Aorta (tissue), 5 donors: ENCODE measurements around the gene SH3PXD2B. TPM values are rescaled to one million over a fixed set of nuclear protein-coding genes. Genes with fewer than 3 reads are reported as not detected.
A peak's percentile ranks its signal among the peaks of the same experiment; 100 is the strongest.
"Not testable (repeated sequence)": the region's sequence is repeated elsewhere in the genome, so short reads cannot be mapped to it uniquely, and the experiment has no call there.

Source experiments
- ATAC-seq: fragments of 200-7000 bp; cut with Tn5 transposase; one replicate; pipeline ENCODE4 v1.9.1; 2022; ENCODE audit warnings: moderate library complexity; ENCODE audit not compliant: low FRiP score
- DNase-seq, 2 donors: peaks; one replicate each; pipeline ENCODE4 v3.0.0-alpha.2; 2020
- H3K27ac ChIP-seq, 2 donors: one replicate each; pipeline ENCODE4 v1.5.1; 2013; ENCODE audit warnings: low read length in 2 of 2, mild to moderate bottlenecking in 2 of 2, moderate library complexity in 2 of 2, control low read depth in 1 of 2, inconsistent platforms in 1 of 2, low read depth in 1 of 2
- H3K27me3 ChIP-seq, 2 donors: one replicate each; pipeline ENCODE4 v1.6.1; 2013; ENCODE audit warnings: control low read depth in 1 of 2, low read length in 1 of 2, mild to moderate bottlenecking in 1 of 2, moderate library complexity in 1 of 2; ENCODE audit not compliant: insufficient read depth in 2 of 2, control insufficient read depth in 1 of 2
- H3K36me3 ChIP-seq, 2 donors: one replicate each; pipeline ENCODE4 v1.6.1; 2013; ENCODE audit warnings: control low read depth in 1 of 2, low read length in 1 of 2, mild to moderate bottlenecking in 1 of 2; ENCODE audit not compliant: insufficient read depth in 2 of 2, control insufficient read depth in 1 of 2
- H3K4me1 ChIP-seq, 2 donors: one replicate each; pipeline ENCODE4 v1.6.1; 2013; ENCODE audit warnings: low read length in 2 of 2, control low read depth in 1 of 2, mild to moderate bottlenecking in 1 of 2, moderate library complexity in 1 of 2; ENCODE audit not compliant: insufficient read depth in 2 of 2, control insufficient read depth in 1 of 2
- H3K4me3 ChIP-seq, 2 donors: one replicate each; pipeline ENCODE4 v1.5.1; 2013; ENCODE audit warnings: low read length in 2 of 2, control low read depth in 1 of 2, mild to moderate bottlenecking in 1 of 2
- H3K9me3 ChIP-seq: one replicate; pipeline ENCODE4 v1.6.1; 2013; ENCODE audit warnings: mild to moderate bottlenecking, low read length; ENCODE audit not compliant: control insufficient read depth
- WGBS, 2 donors: extraction: QIAGEN DNeasy Blood & Tissue Kit; methylation state at CpG; one replicate each; pipeline ENCODE4 v1.1.7; 2013; 5-methylcytosine and 5-hydroxymethylcytosine counted together
- intact Hi-C, 2 donors: fragments of 100-400 bp; cut with DNase I; formaldehyde crosslinking; loops; one replicate each; pipeline versions ENCODE4 v1.14.2 to v1.15.0; 2022
- polyA plus RNA-seq, 2 donors: library from polyadenylated mRNA; stranded (reverse); fragments of 200-250 nt; gene quantifications; one replicate each; pipeline ENCODE4 v1.2.3, GENCODE V29; 2013
- total RNA-seq, 2 donors: library from RNA; stranded (reverse); fragmentation: NEBNext Ultra II Directional; extraction: Animal tissue kit (Norgen Biotek cat#: 25700); gene quantifications; one replicate each; pipeline ENCODE4 v1.2.1, GENCODE V29; 2021
- donor health status: healthy with polysubstance abuse.
- donor health status: Bipolar disorder and iron deficiency.
- donor health status: DM: no; HTN: no; CAD: no.
- donor health status: DM: no; HTN: no; CAD: no.
- donor health status: DM: yes; HTN: yes; CAD: no.

Gene SH3PXD2B
- total and polyA plus RNA-seq, 4 donors: 4.5 to 69.1 (median 25.3) TPM

- intact Hi-C loops: loop anchor here in 1 of 2 donors (5.0 kb wide), 1 partner anchor 267 kb away; no protein-coding TSS in a partner anchor
- no peaks in the 10 kb centered on the region for H3K27me3 ChIP-seq
- DNase-seq (no peak), ATAC-seq (no peak)
- H3K4me3 ChIP-seq: no peak overlapping the region
- 97 to 99% methylated on average over 6 of the region's 6 CpGs for WGBS, 2 donors
- H3K36me3 ChIP-seq: peaks cover 0 to 2% of the 10 kb centered on the region in 2 donors
- no peaks in the 10 kb centered on the region for H3K4me1 ChIP-seq
- no peaks in the 10 kb centered on the region for H3K9me3 ChIP-seq
- H3K27ac ChIP-seq: no peak overlapping the region
Measured at GRCh38 chr5:172374783-172375182, 79.5 kb downstream of the SH3PXD2B start.

GRCh38 chr5:172373680-172374079 lies 80.6 kb downstream of the SH3PXD2B start:
- DNase-seq: no peak
- intact Hi-C loops: loop anchor here in 1 of 2 donors (5.0 kb wide), 1 partner anchor 266 kb away; no protein-coding TSS in a partner anchor
- Histone ChIP-seq H3K27me3 (no peaks in the 10 kb centered on the region), H3K4me3 (no peak overlapping the region), H3K9me3 (no peaks in the 10 kb centered on the region), H3K36me3 (peaks cover 0 to 2% of the 10 kb centered on the region in 2 donors), H3K27ac (no peak overlapping the region), H3K4me1 (no peaks in the 10 kb centered on the region)
- ATAC-seq: no peak
- WGBS, 2 donors: 97 to 99% methylated on average over 6 of the region's 6 CpGs

GRCh38 chr5:172371684-172372083 lies 82.6 kb downstream of the SH3PXD2B start:
- ATAC-seq (no peak), DNase-seq (no peak)
- Histone ChIP-seq H3K4me1 (no peaks in the 10 kb centered on the region), H3K27me3 (no peaks in the 10 kb centered on the region), H3K9me3 (no peaks in the 10 kb centered on the region), H3K36me3 (peaks cover 0 to 2% of the 10 kb centered on the region in 2 donors), H3K4me3 (no peak overlapping the region), H3K27ac (no peak overlapping the region)
- intact Hi-C loops: loop anchor here in 1 of 2 donors (5.0 kb wide), 1 partner anchor 264 kb away; no protein-coding TSS in a partner anchor
- WGBS, 2 donors: 89 to 93% methylated on average over 7 of the region's 7 CpGs

GRCh38 chr5:172370648-172371545 lies 83.4 kb downstream of the SH3PXD2B start:
- ATAC-seq: peak; percentile 38
- H3K4me1 ChIP-seq: no peaks in the 10 kb centered on the region
- H3K36me3 ChIP-seq: peaks cover 0 to 2% of the 10 kb centered on the region in 2 donors
- no peak for DNase-seq
- H3K9me3 ChIP-seq: no peaks in the 10 kb centered on the region
- 45 to 48% methylated on average over 4 of the region's 4 CpGs for WGBS, 2 donors
- no peak overlapping the region for H3K4me3 ChIP-seq
- intact Hi-C loops: loop anchor here in 1 of 2 donors (5.0 kb wide), 1 partner anchor 264 kb away; no protein-coding TSS in a partner anchor
- no peak overlapping the region for H3K27ac ChIP-seq
- no peaks in the 10 kb centered on the region for H3K27me3 ChIP-seq

GRCh38 chr5:172370237-172370640 lies 84.1 kb downstream of the SH3PXD2B start:
- DNase-seq (peak in 1 of 2 donors; percentile 55), ATAC-seq (peak; percentile 65)
- Histone ChIP-seq H3K4me3 (no peak overlapping the region), H3K27me3 (no peaks in the 10 kb centered on the region), H3K27ac (no peak overlapping the region), H3K4me1 (no peaks in the 10 kb centered on the region), H3K9me3 (no peaks in the 10 kb centered on the region), H3K36me3 (peaks cover 0 to 2% of the 10 kb centered on the region in 2 donors)
- 5 to 13% methylated on average over 4 of the region's 4 CpGs for WGBS, 2 donors
- intact Hi-C loops: loop anchor here in 1 of 2 donors (5.0 kb wide), 1 partner anchor 263 kb away; no protein-coding TSS in a partner anchor

- DNase-seq, ATAC-seq, intact Hi-C loops, H3K4me1 ChIP-seq, H3K4me3 ChIP-seq, H3K27ac ChIP-seq, H3K27me3 ChIP-seq, H3K9me3 ChIP-seq, H3K36me3 ChIP-seq: not testable (repeated sequence)
- 93 to 95% methylated on average over 3 of the region's 3 CpGs for WGBS, 2 donors
Measured at GRCh38 chr5:172368699-172369098, 85.6 kb downstream of the SH3PXD2B start.

- Histone ChIP-seq H3K36me3 (no peaks in the 10 kb centered on the region), H3K9me3 (no peaks in the 10 kb centered on the region), H3K27ac (no peak overlapping the region), H3K4me1 (no peaks in the 10 kb centered on the region), H3K4me3 (no peak overlapping the region), H3K27me3 (no peaks in the 10 kb centered on the region)
- intact Hi-C loops: no loop called here
- DNase-seq: no peak
- no peak for ATAC-seq
- WGBS, 2 donors: 95% methylated on average over 4 of the region's 4 CpGs
Measured at GRCh38 chr5:172365948-172366608, 88.2 kb downstream of the SH3PXD2B start.

- intact Hi-C loops: no loop called here
- no peak for ATAC-seq
- Histone ChIP-seq H3K4me3 (no peak overlapping the region), H3K27ac (no peak overlapping the region), H3K36me3 (no peaks in the 10 kb centered on the region), H3K4me1 (no peaks in the 10 kb centered on the region), H3K9me3 (no peaks in the 10 kb centered on the region), H3K27me3 (no peaks in the 10 kb centered on the region)
- 95 to 98% methylated on average over 2 of the region's 2 CpGs for WGBS, 2 donors
- peak in 1 of 2 donors; percentile 50 for DNase-seq
Measured at GRCh38 chr5:172364773-172365172, 89.6 kb downstream of the SH3PXD2B start.
